Urothelium cell line (cell line): ENCODE data around the gene LARGE1.

Experiments used
- DNase-seq: peaks from one replicate; pipeline ENCODE4 v3.0.0; 2011; ENCODE audit warnings: low spot score, mixed read lengths
- FAIRE-seq: peaks from 2 replicates; lab custom pipeline; 2011; peaks lifted over from hg19 to GRCh38; lab: Jason Lieb, UNC

Gene LARGE1

GRCh38 chr22:33914699-33915098, 5.6 kb downstream of the LARGE1 start:
- FAIRE-seq, result no peak
- no peak for DNase-seq

GRCh38 chr22:33914131-33914530, 6.1 kb downstream of the LARGE1 start:
- FAIRE-seq (no peak), DNase-seq (no peak)

GRCh38 chr22:33913188-33913587, 7.1 kb downstream of the LARGE1 start:
- DNase-seq (no peak), FAIRE-seq (no peak)

GRCh38 chr22:33909911-33910310, 10.4 kb downstream of the LARGE1 start:
- FAIRE-seq, result no peak
- DNase-seq, result no peak

- DNase-seq (no peak), FAIRE-seq (no peak)
Observed at GRCh38 chr22:33909075-33909458, 11.2 kb downstream of the LARGE1 start.

GRCh38 chr22:33908171-33909074, 11.9 kb downstream of the LARGE1 start:
- FAIRE-seq (no peak), DNase-seq (no peak)

GRCh38 chr22:33906954-33907353, 13.3 kb downstream of the LARGE1 start:
- FAIRE-seq (no peak), DNase-seq (no peak)

GRCh38 chr22:33906475-33906874, 13.8 kb downstream of the LARGE1 start:
- FAIRE-seq, result no peak

GRCh38 chr22:33903012-33903411, 17.3 kb downstream of the LARGE1 start:
- DNase-seq, result no peak
- FAIRE-seq, result no peak

More at GRCh38 chr22:33906475-33906874, 13.8 kb downstream of the LARGE1 start:
- no peak for DNase-seq

GRCh38 chr22:33902073-33902472, 18.2 kb downstream of the LARGE1 start:
- DNase-seq, result no peak
- no peak for FAIRE-seq

GRCh38 chr22:33898121-33898520, 22.2 kb downstream of the LARGE1 start:
- DNase-seq (no peak), FAIRE-seq (no peak)

GRCh38 chr22:33897448-33897835, 22.8 kb downstream of the LARGE1 start:
- FAIRE-seq (no peak), DNase-seq (no peak)

- FAIRE-seq (no peak), DNase-seq (no peak)
Observed at GRCh38 chr22:33896575-33897447, 23.5 kb downstream of the LARGE1 start.

GRCh38 chr22:33896154-33896553, 24.1 kb downstream of the LARGE1 start:
- DNase-seq, result no peak
- FAIRE-seq, result no peak

- no peak for DNase-seq
- no peak for FAIRE-seq
Observed at GRCh38 chr22:33895444-33895843, 24.8 kb downstream of the LARGE1 start.

GRCh38 chr22:33894515-33894914, 25.8 kb downstream of the LARGE1 start:
- no peak for DNase-seq
- no peak for FAIRE-seq

GRCh38 chr22:33894036-33894435, 26.2 kb downstream of the LARGE1 start:
- FAIRE-seq, result no peak
- no peak for DNase-seq

- DNase-seq (no peak), FAIRE-seq (no peak)
Observed at GRCh38 chr22:33893512-33893911, 26.8 kb downstream of the LARGE1 start.

- DNase-seq, result no peak
- no peak for FAIRE-seq
Observed at GRCh38 chr22:33891992-33892391, 28.3 kb downstream of the LARGE1 start.

- no peak for FAIRE-seq
- no peak for DNase-seq
Observed at GRCh38 chr22:33891455-33891854, 28.8 kb downstream of the LARGE1 start.

- DNase-seq (no peak), FAIRE-seq (no peak)
Observed at GRCh38 chr22:33889748-33890147, 30.5 kb downstream of the LARGE1 start.

- no peak for FAIRE-seq
- no peak for DNase-seq
Observed at GRCh38 chr22:33888821-33889220, 31.5 kb downstream of the LARGE1 start.
